ENCODE data around the gene CEP128.

- TF ChIP-seq SP1 (IDR thresholded peaks at IDR 0.05) (no peak), ARNT (IDR thresholded peaks at IDR 0.05) (no peak), FOXM1 (IDR thresholded peaks at IDR 0.05; ENCODE audit: borderline replicate concordance) (no peak), ZNF384 (IDR thresholded peaks at IDR 0.05) (no peak), BHLHE40 (IDR thresholded peaks at IDR 0.05; ENCODE audit: borderline replicate concordance) (no peak), L3MBTL2 (conservative IDR thresholded peaks at IDR 0.05) (no peak), PKNOX1 (IDR thresholded peaks at IDR 0.05) (no peak), TARDBP (IDR thresholded peaks at IDR 0.05) (no peak), HDGF (IDR thresholded peaks at IDR 0.05; ENCODE audit: borderline replicate concordance) (no peak)
Observed at GRCh38 chr14:80978403-80978802, 36.9 kb upstream of the CEP128 start.

Measured in HEK293T (cell line).